Esophagus squamous epithelium (tissue), 5 donors: ENCODE measurements around the gene MB. TPM values are rescaled to one million over a fixed set of nuclear protein-coding genes. Genes with fewer than 3 reads are reported as not detected.

Experiments
- DNase-seq: peaks from one replicate; lab custom pipeline; 2025; lab: John Stamatoyannopoulos, UW
- H3K27ac ChIP-seq, 4 donors: fragments of 200-600 bp; sonication (generic); one replicate each; pipeline ENCODE4 v1.5.1; 2016 to 2019; ENCODE audit warnings: mild to moderate bottlenecking in 1 of 4
- H3K27me3 ChIP-seq, 4 donors: fragments of 200-600 bp; sonication (generic); 1 replicate in 3 of 4; 2 replicates in 1 of 4; pipeline versions ENCODE4 v1.5.1 to v1.6.0; 2017 to 2021; ENCODE audit warnings: antibody characterized with exemption in 1 of 4
- H3K36me3 ChIP-seq, 3 donors: fragments of 200-600 bp; sonication (generic); one replicate each; pipeline ENCODE4 v1.5.1; 2016 to 2019
- H3K4me1 ChIP-seq, 3 donors: fragments of 200-600 bp; sonication (generic); one replicate each; pipeline ENCODE4 v1.5.1; 2017 to 2019
- H3K4me3 ChIP-seq, 4 donors: fragments of 200-600 bp; sonication (generic); 1 replicate in 3 of 4; 2 replicates in 1 of 4; pipeline ENCODE4 v1.5.1; 2016 to 2019; ENCODE audit warnings: mild to moderate bottlenecking in 2 of 4, moderate library complexity in 1 of 4
- H3K9me3 ChIP-seq, 3 donors: fragments of 200-600 bp; sonication (generic); one replicate each; pipeline ENCODE4 v1.5.1; 2016 to 2019
- POLR2A ChIP-seq, 4 donors: fragments of 450-650 bp; IDR thresholded peaks; one replicate each; pipeline ENCODE4 v1.6.1; 2017; ENCODE audit warnings: antibody characterized with exemption in 4 of 4, mild to moderate bottlenecking in 4 of 4, moderate library complexity in 3 of 4
- WGBS, 2 donors: methylation state at CpG; one replicate each; pipeline ENCODE4 v1.1.5; 2018; 5-methylcytosine and 5-hydroxymethylcytosine counted together
- intact Hi-C: fragments of 100-400 bp; cut with DNase I; formaldehyde crosslinking; loops from one replicate; pipeline ENCODE4 v1.15.0; 2022
- total RNA-seq, 4 donors: library from RNA; depleted of rRNA; stranded (reverse); fragments of >200 nt; gene quantifications; one replicate each; pipeline ENCODE4 v1.1.0, GENCODE V29; 2016
- TF ChIP-seq, protein P1 (sequence below), 6 experiments: fragments of 450-650 bp in 4 of 6; fragments of 200-600 bp in 2 of 6; sonication (generic) in 2 of 6; IDR thresholded peaks; one replicate each; pipeline ENCODE4 v1.5.1; 2016 to 2019; ENCODE audit warnings: antibody characterized with exemption in 6 of 6, mild to moderate bottlenecking in 4 of 6, moderate library complexity in 4 of 6
- donor health status: DM: yes; HTN: yes; CAD: no.

The MB gene
- total RNA-seq, 4 donors from 2014 or later, result 0.44 to 11.8 (median 5.4) TPM; not detected in 1

DNA sequence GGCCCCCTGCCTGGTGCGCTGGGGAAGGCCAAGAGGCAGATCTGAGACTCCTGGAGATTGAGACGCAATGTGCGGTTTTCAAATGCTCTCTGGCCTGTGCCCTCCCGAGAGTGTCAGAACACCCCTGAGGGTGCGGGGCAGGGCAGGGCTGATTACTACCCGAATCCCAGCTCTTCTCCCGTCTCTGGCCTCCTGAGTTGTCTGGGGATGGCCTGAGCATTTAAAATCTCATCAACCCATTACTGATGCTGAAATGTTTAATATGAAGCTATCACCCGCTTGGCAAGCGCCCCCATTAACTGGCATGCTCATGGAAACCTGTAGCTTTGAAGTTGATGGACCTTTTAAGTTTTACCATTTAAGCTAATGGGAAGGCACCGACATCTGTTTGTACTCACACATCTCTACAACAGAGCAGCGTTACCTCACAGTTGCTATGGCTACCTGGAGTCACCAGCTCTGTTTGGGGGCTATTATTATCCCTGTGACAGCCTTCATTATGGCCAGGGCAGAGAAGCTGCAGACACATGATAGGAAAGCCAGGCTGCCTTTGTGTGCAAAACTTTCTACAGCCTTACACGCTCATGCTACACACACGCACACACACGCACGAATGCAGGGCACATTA lies 3.6 kb upstream of the MB start:
- intact Hi-C loops, result loop anchor here (10.0 kb wide), 2 partner anchors 304 to 504 kb away; no protein-coding TSS in a partner anchor
- TF ChIP-seq, protein P1, sequence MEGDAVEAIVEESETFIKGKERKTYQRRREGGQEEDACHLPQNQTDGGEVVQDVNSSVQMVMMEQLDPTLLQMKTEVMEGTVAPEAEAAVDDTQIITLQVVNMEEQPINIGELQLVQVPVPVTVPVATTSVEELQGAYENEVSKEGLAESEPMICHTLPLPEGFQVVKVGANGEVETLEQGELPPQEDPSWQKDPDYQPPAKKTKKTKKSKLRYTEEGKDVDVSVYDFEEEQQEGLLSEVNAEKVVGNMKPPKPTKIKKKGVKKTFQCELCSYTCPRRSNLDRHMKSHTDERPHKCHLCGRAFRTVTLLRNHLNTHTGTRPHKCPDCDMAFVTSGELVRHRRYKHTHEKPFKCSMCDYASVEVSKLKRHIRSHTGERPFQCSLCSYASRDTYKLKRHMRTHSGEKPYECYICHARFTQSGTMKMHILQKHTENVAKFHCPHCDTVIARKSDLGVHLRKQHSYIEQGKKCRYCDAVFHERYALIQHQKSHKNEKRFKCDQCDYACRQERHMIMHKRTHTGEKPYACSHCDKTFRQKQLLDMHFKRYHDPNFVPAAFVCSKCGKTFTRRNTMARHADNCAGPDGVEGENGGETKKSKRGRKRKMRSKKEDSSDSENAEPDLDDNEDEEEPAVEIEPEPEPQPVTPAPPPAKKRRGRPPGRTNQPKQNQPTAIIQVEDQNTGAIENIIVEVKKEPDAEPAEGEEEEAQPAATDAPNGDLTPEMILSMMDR (IDR thresholded peaks at IDR 0.05), result no peak
- no peak for TF ChIP-seq POLR2A (IDR thresholded peaks at IDR 0.05)
- Histone ChIP-seq H3K9me3 (no peaks in the 10 kb centered on the region), H3K4me1 (peaks cover 16 to 25% (median 17%) of the 10 kb centered on the region in 3 donors), H3K4me3 (no peak overlapping the region), H3K27me3 (no peaks in the 10 kb centered on the region), H3K27ac (no peak overlapping the region), H3K36me3 (no peaks in the 10 kb centered on the region)
- no peak for DNase-seq
- 79 to 90% methylated on average over 15 of the region's 15 CpGs for WGBS, 2 donors

- intact Hi-C loops, result loop anchor here (10.0 kb wide), 2 partner anchors 305 to 505 kb away; no protein-coding TSS in a partner anchor
Measured at GRCh38 chr22:35619336-35620094, 2.4 kb upstream of the MB start.

GRCh38 chr22:35618427-35619223 lies 1.5 kb upstream of the MB start:
- Histone ChIP-seq H3K4me3 (no peak overlapping the region), H3K9me3 (no peaks in the 10 kb centered on the region), H3K4me1 (peaks cover 16 to 25% (median 17%) of the 10 kb centered on the region in 3 donors), H3K27ac (no peak overlapping the region), H3K36me3 (no peaks in the 10 kb centered on the region), H3K27me3 (no peaks in the 10 kb centered on the region)
- intact Hi-C loops, result no loop called here
- no peak for DNase-seq
- no peak for TF ChIP-seq POLR2A (IDR thresholded peaks at IDR 0.05)
- TF ChIP-seq, protein P1 (IDR thresholded peaks at IDR 0.05), result no peak
- 92 to 93% methylated on average over 1 of the region's 1 CpG for WGBS, 2 donors

More at GRCh38 chr22:35619336-35620094, 2.4 kb upstream of the MB start:
- Histone ChIP-seq H3K4me3 (no peak overlapping the region), H3K4me1 (peaks cover 16 to 25% (median 17%) of the 10 kb centered on the region in 3 donors), H3K9me3 (no peaks in the 10 kb centered on the region), H3K36me3 (no peaks in the 10 kb centered on the region), H3K27ac (no peak overlapping the region), H3K27me3 (no peaks in the 10 kb centered on the region)
- no peak for DNase-seq
- no peak for TF ChIP-seq POLR2A (IDR thresholded peaks at IDR 0.05)
- TF ChIP-seq, protein P1 (IDR thresholded peaks at IDR 0.05), result no peak
- WGBS, 2 donors, result 95 to 96% methylated on average over 6 to 12 of the region's 13 CpGs

DNA sequence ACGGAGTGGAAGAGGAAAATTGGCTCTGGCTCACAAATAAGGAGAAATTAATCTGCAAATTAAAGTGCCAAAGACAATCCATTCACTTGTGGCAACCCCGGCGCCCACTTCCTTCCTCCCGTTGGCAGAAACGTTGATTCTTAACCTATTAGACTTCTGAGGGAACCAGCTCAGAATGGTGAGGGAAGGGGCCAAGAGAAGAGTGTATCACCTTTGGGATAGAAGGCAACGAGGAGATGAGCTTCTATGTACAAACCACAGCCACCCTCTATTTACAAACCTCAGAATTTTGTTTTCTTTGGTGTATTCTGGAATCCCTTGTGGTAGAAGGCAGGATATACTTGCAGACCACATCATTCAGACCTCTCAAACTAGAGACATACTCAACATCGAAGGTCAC lies 1.1 kb downstream of the MB start:
- Histone ChIP-seq H3K36me3 (no peaks in the 10 kb centered on the region), H3K4me3 (no peak overlapping the region), H3K27ac (no peak overlapping the region), H3K4me1 (no peaks in the 10 kb centered on the region), H3K9me3 (no peaks in the 10 kb centered on the region), H3K27me3 (peaks cover 0 to under 1% (median 0%) of the 10 kb centered on the region in 4 donors)
- WGBS, 2 donors, result 56 to 57% methylated on average over 7 of the region's 7 CpGs
- no peak for DNase-seq
- intact Hi-C loops, result no loop called here
- TF ChIP-seq POLR2A (IDR thresholded peaks at IDR 0.05), result no peak
- TF ChIP-seq, protein P1 (IDR thresholded peaks at IDR 0.05), result no peak
